Tibial nerve (tissue), 4 donors: Measurements from ENCODE around the gene MTCL1.

Source experiments
- EP300 ChIP-seq, 2 donors: sonication (generic); formaldehyde crosslinking; IDR thresholded peaks; one replicate each; pipeline ENCODE4 v1.6.1; 2017; ENCODE audit warnings: antibody characterized with exemption in 2 of 2, mild to moderate bottlenecking in 1 of 2
- POLR2A ChIP-seq, 2 donors: fragments of 450-650 bp; IDR thresholded peaks; one replicate each; pipeline ENCODE4 v1.6.1; 2017; ENCODE audit warnings: antibody characterized with exemption in 2 of 2, mild to moderate bottlenecking in 2 of 2, moderate library complexity in 2 of 2
- TF ChIP-seq, protein P1 (sequence below), 5 experiments: fragments of 200-600 bp in 3 of 5; fragments of 450-650 bp in 2 of 5; sonication (generic) in 3 of 5; IDR thresholded peaks; one replicate each; pipeline ENCODE4 v1.5.1; 2016 to 2019; ENCODE audit warnings: antibody characterized with exemption in 5 of 5, mild to moderate bottlenecking in 3 of 5, moderate library complexity in 2 of 5

DNA sequence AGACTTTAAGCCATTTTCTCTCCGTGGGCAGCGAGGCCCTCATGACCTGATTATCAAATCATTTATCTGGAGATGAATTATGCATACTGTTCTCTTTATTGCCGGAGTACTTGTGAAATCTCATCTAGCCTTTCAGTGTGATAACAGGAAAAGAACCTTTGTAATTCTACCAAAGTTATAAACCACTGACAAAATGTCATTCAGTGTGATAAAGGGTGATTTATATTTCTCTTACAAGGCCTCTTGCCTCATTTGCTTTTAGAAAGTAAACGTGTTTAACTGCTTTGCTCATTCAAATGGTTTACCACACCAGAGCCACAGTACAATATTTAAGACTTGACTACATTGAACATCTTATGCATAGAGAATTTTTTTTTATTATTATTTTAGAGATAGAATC, 13.8 kb downstream of the MTCL1 start:
- TF ChIP-seq EP300 (IDR thresholded peaks at IDR 0.05) (no peak), POLR2A (IDR thresholded peaks at IDR 0.05) (no peak)
- TF ChIP-seq, protein P1, sequence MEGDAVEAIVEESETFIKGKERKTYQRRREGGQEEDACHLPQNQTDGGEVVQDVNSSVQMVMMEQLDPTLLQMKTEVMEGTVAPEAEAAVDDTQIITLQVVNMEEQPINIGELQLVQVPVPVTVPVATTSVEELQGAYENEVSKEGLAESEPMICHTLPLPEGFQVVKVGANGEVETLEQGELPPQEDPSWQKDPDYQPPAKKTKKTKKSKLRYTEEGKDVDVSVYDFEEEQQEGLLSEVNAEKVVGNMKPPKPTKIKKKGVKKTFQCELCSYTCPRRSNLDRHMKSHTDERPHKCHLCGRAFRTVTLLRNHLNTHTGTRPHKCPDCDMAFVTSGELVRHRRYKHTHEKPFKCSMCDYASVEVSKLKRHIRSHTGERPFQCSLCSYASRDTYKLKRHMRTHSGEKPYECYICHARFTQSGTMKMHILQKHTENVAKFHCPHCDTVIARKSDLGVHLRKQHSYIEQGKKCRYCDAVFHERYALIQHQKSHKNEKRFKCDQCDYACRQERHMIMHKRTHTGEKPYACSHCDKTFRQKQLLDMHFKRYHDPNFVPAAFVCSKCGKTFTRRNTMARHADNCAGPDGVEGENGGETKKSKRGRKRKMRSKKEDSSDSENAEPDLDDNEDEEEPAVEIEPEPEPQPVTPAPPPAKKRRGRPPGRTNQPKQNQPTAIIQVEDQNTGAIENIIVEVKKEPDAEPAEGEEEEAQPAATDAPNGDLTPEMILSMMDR (IDR thresholded peaks at IDR 0.05), result no peak
